Stimulated activated naive B cell treated with anti-CD40 and anti-IgM and Interleukin-4, amounts not matched to agents 10 μg/mL and 1 μg/mL and 100 μg/mL, for 72 hours (primary cell): ENCODE measurements around the gene TGFBR2.
A peak's percentile ranks its signal among the peaks of the same experiment; 100 is the strongest.

Experiments
- ATAC-seq, 2 donors: fragments of 150-1000 bp; cut with Tn5 transposase; replicated peaks; 2 replicates each; pipeline ENCODE4 v1.10.0; 2021; ENCODE audit warnings: moderate library complexity in 1 of 2
- DNase-seq: peaks from one replicate; pipeline ENCODE4 v3.0.0; 2021
- H3K27ac Mint-ChIP-seq: one replicate; pipeline ENCODE4 v1.8.0; 2022; ENCODE audit warnings: mild to moderate bottlenecking, mixed read lengths
- H3K27me3 Mint-ChIP-seq, 2 donors: one replicate each; pipeline ENCODE4 v1.8.0; 2022; ENCODE audit warnings: mixed read lengths in 2 of 2
- H3K36me3 Mint-ChIP-seq, 2 donors: one replicate each; pipeline ENCODE4 v1.8.0; 2022; ENCODE audit warnings: mixed read lengths in 2 of 2, mild to moderate bottlenecking in 1 of 2
- H3K4me1 Mint-ChIP-seq, 2 donors: one replicate each; pipeline ENCODE4 v1.8.0; 2022; ENCODE audit warnings: mixed read lengths in 2 of 2, mild to moderate bottlenecking in 1 of 2
- H3K4me3 Mint-ChIP-seq, 2 donors: one replicate each; pipeline ENCODE4 v1.8.0; 2022; ENCODE audit warnings: mild to moderate bottlenecking in 2 of 2, mixed read lengths in 2 of 2, moderate library complexity in 1 of 2
- H3K9me3 Mint-ChIP-seq, 2 donors: one replicate each; pipeline ENCODE4 v1.8.0; 2022; ENCODE audit warnings: mixed read lengths in 2 of 2, mild to moderate bottlenecking in 1 of 2

Gene TGFBR2

GRCh38 chr3:30606301-30607031 is at the start of gene TGFBR2:
TGFBR2 (plus strand) TSS chr3:30606601; CDS start chr3:30606884, 283 bp downstream.
- DNase-seq (peak; percentile 92), ATAC-seq (peak; percentile 87 to 88)
- Mint-ChIP-seq H3K4me3 (peak within 1 kb of the TSS; percentile 88 to 97), H3K9me3 (no peaks in the 10 kb centered on the region), H3K36me3 (peaks cover 9 to 21% of the 10 kb centered on the region in 2 donors), H3K27me3 (no peaks in the 10 kb centered on the region), H3K27ac (peak within 1 kb of the TSS; percentile 95), H3K4me1 (peaks cover 44 to 68% of the 10 kb centered on the region in 2 donors)

GRCh38 chr3:30557746-30558303 is 48.6 kb upstream of the TGFBR2 start:
- Mint-ChIP-seq H3K27me3 (no peaks in the 10 kb centered on the region), H3K36me3 (no peaks in the 10 kb centered on the region), H3K4me3 (no peak overlapping the region), H3K9me3 (peaks cover 0 to 1% of the 10 kb centered on the region in 2 donors), H3K4me1 (peaks cover 3 to 19% of the 10 kb centered on the region in 2 donors), H3K27ac (no peak overlapping the region)
- no peak for ATAC-seq
- DNase-seq = no peak

GRCh38 chr3:30563956-30564355 is 42.4 kb upstream of the TGFBR2 start:
- no peak overlapping the region for H3K4me3 Mint-ChIP-seq
- no peaks in the 10 kb centered on the region for H3K9me3 Mint-ChIP-seq
- peaks cover 0 to 3% of the 10 kb centered on the region in 2 donors for H3K4me1 Mint-ChIP-seq
- ATAC-seq (no peak), DNase-seq (no peak)
- H3K36me3 Mint-ChIP-seq = no peaks in the 10 kb centered on the region
- H3K27ac Mint-ChIP-seq = no peak overlapping the region
- no peaks in the 10 kb centered on the region for H3K27me3 Mint-ChIP-seq

- Mint-ChIP-seq H3K27ac (peak overlapping the region; percentile 79), H3K9me3 (peaks cover 0 to 2% of the 10 kb centered on the region in 2 donors)
Measured at GRCh38 chr3:30567139-30567753, 39.2 kb upstream of the TGFBR2 start.

GRCh38 chr3:30576946-30577345 is 29.5 kb upstream of the TGFBR2 start:
- H3K9me3 Mint-ChIP-seq = peaks cover 0 to 6% of the 10 kb centered on the region in 2 donors
- H3K4me1 Mint-ChIP-seq = peaks cover 20 to 27% of the 10 kb centered on the region in 2 donors
- peaks cover 0 to 4% of the 10 kb centered on the region in 2 donors for H3K36me3 Mint-ChIP-seq
- H3K4me3 Mint-ChIP-seq = no peak overlapping the region
- no peaks in the 10 kb centered on the region for H3K27me3 Mint-ChIP-seq
- no peak overlapping the region for H3K27ac Mint-ChIP-seq
- DNase-seq (no peak), ATAC-seq (no peak)

More at GRCh38 chr3:30567139-30567753, 39.2 kb upstream of the TGFBR2 start:
- DNase-seq = no peak
- no peak overlapping the region for H3K4me3 Mint-ChIP-seq
- no peaks in the 10 kb centered on the region for H3K27me3 Mint-ChIP-seq
- H3K4me1 Mint-ChIP-seq = peaks cover 0 to 5% of the 10 kb centered on the region in 2 donors
- H3K36me3 Mint-ChIP-seq = no peaks in the 10 kb centered on the region
- ATAC-seq = no peak

- no peak for DNase-seq
- Mint-ChIP-seq H3K36me3 (peaks cover 0 to 4% of the 10 kb centered on the region in 2 donors), H3K4me1 (peaks cover 19 to 27% of the 10 kb centered on the region in 2 donors), H3K27me3 (no peaks in the 10 kb centered on the region), H3K27ac (peak overlapping the region; percentile 86), H3K4me3 (no peak overlapping the region), H3K9me3 (peaks cover 0 to 4% of the 10 kb centered on the region in 2 donors)
- ATAC-seq = peak; percentile 80 to 88
Measured at GRCh38 chr3:30577788-30578187, 28.6 kb upstream of the TGFBR2 start.

- Mint-ChIP-seq H3K4me1 (peaks cover 19 to 27% of the 10 kb centered on the region in 2 donors), H3K9me3 (peaks cover 0 to 4% of the 10 kb centered on the region in 2 donors), H3K27me3 (no peaks in the 10 kb centered on the region), H3K27ac (no peak overlapping the region), H3K36me3 (peaks cover 0 to 4% of the 10 kb centered on the region in 2 donors), H3K4me3 (no peak overlapping the region)
- ATAC-seq (peak; percentile 46 to 52), DNase-seq (no peak)
Measured at GRCh38 chr3:30578479-30578878, 27.9 kb upstream of the TGFBR2 start.

GRCh38 chr3:30578986-30579579 is 27.3 kb upstream of the TGFBR2 start:
- H3K36me3 Mint-ChIP-seq = peaks cover 0 to 4% of the 10 kb centered on the region in 2 donors

GRCh38 chr3:30581067-30581585 is 25.3 kb upstream of the TGFBR2 start:
- Mint-ChIP-seq H3K27me3 (no peaks in the 10 kb centered on the region), H3K36me3 (no peaks in the 10 kb centered on the region), H3K9me3 (peaks cover 0 to 1% of the 10 kb centered on the region in 2 donors), H3K4me3 (no peak overlapping the region), H3K4me1 (peaks cover 19 to 28% of the 10 kb centered on the region in 2 donors), H3K27ac (no peak overlapping the region)
- DNase-seq (no peak), ATAC-seq (no peak)

More at GRCh38 chr3:30578986-30579579, 27.3 kb upstream of the TGFBR2 start:
- peaks cover 0 to 4% of the 10 kb centered on the region in 2 donors for H3K9me3 Mint-ChIP-seq
- DNase-seq (no peak), ATAC-seq (peak; percentile 51 to 70)
- H3K27me3 Mint-ChIP-seq = no peaks in the 10 kb centered on the region
- peaks cover 19 to 27% of the 10 kb centered on the region in 2 donors for H3K4me1 Mint-ChIP-seq
- H3K27ac Mint-ChIP-seq = no peak overlapping the region
- H3K4me3 Mint-ChIP-seq = peak overlapping the region in 1 of 2 donors; percentile 20

GRCh38 chr3:30581982-30582381 is 24.4 kb upstream of the TGFBR2 start:
- H3K36me3 Mint-ChIP-seq = no peaks in the 10 kb centered on the region
- H3K4me1 Mint-ChIP-seq = peaks cover 17 to 30% of the 10 kb centered on the region in 2 donors
- no peaks in the 10 kb centered on the region for H3K27me3 Mint-ChIP-seq
- peaks cover 0 to 1% of the 10 kb centered on the region in 2 donors for H3K9me3 Mint-ChIP-seq
- no peak for DNase-seq
- ATAC-seq = no peak
- H3K4me3 Mint-ChIP-seq = no peak overlapping the region
- no peak overlapping the region for H3K27ac Mint-ChIP-seq

GRCh38 chr3:30583973-30584372 is 22.4 kb upstream of the TGFBR2 start:
- H3K36me3 Mint-ChIP-seq = no peaks in the 10 kb centered on the region
- ATAC-seq (no peak), DNase-seq (no peak)
- peaks cover 2 to 11% of the 10 kb centered on the region in 2 donors for H3K4me1 Mint-ChIP-seq
- H3K4me3 Mint-ChIP-seq = no peak overlapping the region
- H3K27ac Mint-ChIP-seq = no peak overlapping the region
- no peaks in the 10 kb centered on the region for H3K9me3 Mint-ChIP-seq
- H3K27me3 Mint-ChIP-seq = no peaks in the 10 kb centered on the region

GRCh38 chr3:30585654-30586053 is 20.7 kb upstream of the TGFBR2 start:
- H3K9me3 Mint-ChIP-seq = no peaks in the 10 kb centered on the region
- H3K4me1 Mint-ChIP-seq = peaks cover 0 to 7% of the 10 kb centered on the region in 2 donors

GRCh38 chr3:30586096-30586805 is 20.1 kb upstream of the TGFBR2 start:
- DNase-seq (no peak), ATAC-seq (no peak)
- Mint-ChIP-seq H3K4me3 (no peak overlapping the region), H3K9me3 (no peaks in the 10 kb centered on the region), H3K36me3 (no peaks in the 10 kb centered on the region), H3K27me3 (no peaks in the 10 kb centered on the region), H3K4me1 (peaks cover 0 to 7% of the 10 kb centered on the region in 2 donors), H3K27ac (no peak overlapping the region)

More at GRCh38 chr3:30585654-30586053, 20.7 kb upstream of the TGFBR2 start:
- H3K27me3 Mint-ChIP-seq = no peaks in the 10 kb centered on the region
- ATAC-seq (no peak), DNase-seq (no peak)
- no peak overlapping the region for H3K27ac Mint-ChIP-seq
- H3K36me3 Mint-ChIP-seq = no peaks in the 10 kb centered on the region
- no peak overlapping the region for H3K4me3 Mint-ChIP-seq
